RKO (cell line): ENCODE results near the gene IFNA6.

Source experiments
- DNase-seq: peaks from one replicate; pipeline ENCODE4 v3.0.0-alpha.2; 2016; ENCODE audit warnings: low spot score

The IFNA6 gene

GRCh38 chr9:21331676-21332402 lies 18.8 kb downstream of the IFNA6 start:
- peak; percentile 36 for DNase-seq

GRCh38 chr9:21326526-21327139 lies 24.1 kb downstream of the IFNA6 start:
- DNase-seq, result peak; percentile 74

GRCh38 chr9:21324047-21324446 lies 26.6 kb downstream of the IFNA6 start:
- no peak for DNase-seq

- DNase-seq, result no peak
Observed at GRCh38 chr9:21322911-21323461, 27.7 kb downstream of the IFNA6 start.

GRCh38 chr9:21320465-21320864 lies 30.2 kb downstream of the IFNA6 start:
- no peak for DNase-seq

- peak; percentile 84 for DNase-seq
Observed at GRCh38 chr9:21317956-21318923, 32.4 kb downstream of the IFNA6 start.

- DNase-seq, result peak; percentile 30
Observed at GRCh38 chr9:21316860-21317259, 33.8 kb downstream of the IFNA6 start.

- no peak for DNase-seq
Observed at GRCh38 chr9:21316032-21316842, 34.5 kb downstream of the IFNA6 start.

- DNase-seq, result no peak
Observed at GRCh38 chr9:21314152-21314551, 36.5 kb downstream of the IFNA6 start.

- no peak for DNase-seq
Observed at GRCh38 chr9:21311889-21312288, 38.8 kb downstream of the IFNA6 start.

- no peak for DNase-seq
Observed at GRCh38 chr9:21305213-21305612, 45.5 kb downstream of the IFNA6 start, which contains the start of gene IFNA5. Gene IFNA5, minus strand, starts transcription at chr9:21305313. Its CDS starts 57 bp downstream, at chr9:21305256.
